Fibroblast of gingiva (primary cell): Measurements from ENCODE around the gene GRID1.
"Not testable (repeated sequence)": the region's sequence is repeated elsewhere in the genome, so short reads cannot be mapped to it uniquely, and the experiment has no call there.

Source experiments
- DNase-seq: peaks from one replicate; pipeline ENCODE4 v3.0.0-alpha.2; 2011; ENCODE audit warnings: low read depth

The GRID1 gene

GRCh38 chr10:85864173-85864549 is 502.4 kb downstream of the GRID1 start:
- DNase-seq, result no peak

GRCh38 chr10:85863301-85864172 is 503.1 kb downstream of the GRID1 start:
- DNase-seq, result no peak

- DNase-seq, result no peak
Observed at GRCh38 chr10:85862771-85863170, 503.8 kb downstream of the GRID1 start.

- DNase-seq, result no peak
Observed at GRCh38 chr10:85861513-85862197, 504.9 kb downstream of the GRID1 start.

- no peak for DNase-seq
Observed at GRCh38 chr10:85859859-85860258, 506.7 kb downstream of the GRID1 start.

GRCh38 chr10:85858776-85859515 is 507.6 kb downstream of the GRID1 start:
- DNase-seq, result no peak

GRCh38 chr10:85857791-85858190 is 508.8 kb downstream of the GRID1 start:
- DNase-seq, result no peak

GRCh38 chr10:85857305-85857704 is 509.3 kb downstream of the GRID1 start:
- DNase-seq, result no peak

GRCh38 chr10:85851934-85852333 is 514.7 kb downstream of the GRID1 start:
- no peak for DNase-seq

- DNase-seq, result no peak
Observed at GRCh38 chr10:85851325-85851724, 515.3 kb downstream of the GRID1 start.

GRCh38 chr10:85850736-85851135 is 515.9 kb downstream of the GRID1 start:
- no peak for DNase-seq

GRCh38 chr10:85849315-85849714 is 517.3 kb downstream of the GRID1 start:
- no peak for DNase-seq

- DNase-seq, result no peak
Observed at GRCh38 chr10:85848756-85849155, 517.8 kb downstream of the GRID1 start.

- DNase-seq, result no peak
Observed at GRCh38 chr10:85847085-85847484, 519.5 kb downstream of the GRID1 start.

- DNase-seq, result not testable (repeated sequence)
Observed at GRCh38 chr10:85838660-85839059, 527.9 kb downstream of the GRID1 start.

GRCh38 chr10:85832988-85833387 is 533.6 kb downstream of the GRID1 start:
- DNase-seq, result no peak

- no peak for DNase-seq
Observed at GRCh38 chr10:85831422-85831821, 535.2 kb downstream of the GRID1 start.

GRCh38 chr10:85826377-85826776 is 540.2 kb downstream of the GRID1 start:
- DNase-seq, result no peak

GRCh38 chr10:85811405-85811804 is 555.2 kb downstream of the GRID1 start:
- DNase-seq, result no peak

GRCh38 chr10:85810674-85811073 is 555.9 kb downstream of the GRID1 start:
- no peak for DNase-seq

- no peak for DNase-seq
Observed at GRCh38 chr10:85795460-85795859, 571.1 kb downstream of the GRID1 start.

- no peak for DNase-seq
Observed at GRCh38 chr10:85794553-85794952, 572.0 kb downstream of the GRID1 start.

- no peak for DNase-seq
Observed at GRCh38 chr10:85792533-85792858, 574.1 kb downstream of the GRID1 start.
